Measurements from ENCODE around the gene VSX2. TPM values are rescaled to one million over a fixed set of nuclear protein-coding genes. Genes with fewer than 3 reads are reported as not detected.

VSX2 gene
- total RNA-seq (not detected in 2 replicates), polyA plus RNA-seq (not detected in 2 replicates)

DNA sequence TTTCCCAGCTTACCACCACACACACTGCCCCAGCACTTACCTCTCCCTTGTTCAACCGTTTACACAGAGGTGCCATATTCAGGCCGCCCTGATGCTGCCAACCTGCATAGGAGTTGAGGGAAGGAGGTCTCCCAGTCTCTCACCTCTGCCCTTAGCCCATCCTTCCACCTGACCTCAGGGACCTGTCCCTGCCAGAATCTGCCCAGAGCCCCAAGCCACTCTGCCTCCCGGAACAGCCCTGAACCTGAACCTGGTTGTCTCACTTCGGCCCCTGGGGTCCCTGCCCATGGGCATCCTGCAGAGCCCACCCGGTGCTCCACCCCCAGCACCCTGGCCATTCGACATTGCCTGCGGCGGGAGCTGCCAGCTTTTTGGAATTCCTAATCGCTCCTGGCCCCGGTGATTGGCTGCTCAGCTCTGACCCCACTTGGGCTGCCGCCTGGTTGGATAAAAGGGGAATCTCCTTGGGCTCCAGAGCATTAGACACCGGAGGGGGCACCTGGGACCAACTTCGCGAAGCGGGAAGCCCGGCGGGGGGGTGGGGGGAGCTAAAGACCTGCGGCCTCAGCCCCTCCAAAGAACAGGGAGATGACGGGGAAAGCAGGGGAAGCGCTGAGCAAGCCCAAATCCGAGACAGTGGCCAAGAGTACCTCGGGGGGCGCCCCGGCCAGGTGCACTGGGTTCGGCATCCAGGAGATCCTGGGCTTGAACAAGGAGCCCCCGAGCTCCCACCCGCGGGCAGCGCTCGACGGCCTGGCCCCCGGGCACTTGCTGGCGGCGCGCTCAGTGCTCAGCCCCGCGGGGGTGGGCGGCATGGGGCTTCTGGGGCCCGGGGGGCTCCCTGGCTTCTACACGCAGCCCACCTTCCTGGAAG lies at the start of gene VSX2:
Gene VSX2, plus strand, starts transcription at position 476 of the 874 bp plus-strand sequence. Its CDS starts 113 bp downstream, at position 589.
- H3K9me3 ChIP-seq (ENCODE audit: low read depth): no peaks in the 10 kb centered on the region
- no peaks in the 10 kb centered on the region for H3K36me3 ChIP-seq
- H3K4me3 ChIP-seq: no peak within 1 kb of the TSS
- DNase-seq (ENCODE audit: low read depth in 1 of 2, low spot score in 1 of 2): no peak
- H3K4me1 ChIP-seq (ENCODE audit: low read depth): peaks cover 10% of the 10 kb centered on the region
- TF ChIP-seq, protein P1, sequence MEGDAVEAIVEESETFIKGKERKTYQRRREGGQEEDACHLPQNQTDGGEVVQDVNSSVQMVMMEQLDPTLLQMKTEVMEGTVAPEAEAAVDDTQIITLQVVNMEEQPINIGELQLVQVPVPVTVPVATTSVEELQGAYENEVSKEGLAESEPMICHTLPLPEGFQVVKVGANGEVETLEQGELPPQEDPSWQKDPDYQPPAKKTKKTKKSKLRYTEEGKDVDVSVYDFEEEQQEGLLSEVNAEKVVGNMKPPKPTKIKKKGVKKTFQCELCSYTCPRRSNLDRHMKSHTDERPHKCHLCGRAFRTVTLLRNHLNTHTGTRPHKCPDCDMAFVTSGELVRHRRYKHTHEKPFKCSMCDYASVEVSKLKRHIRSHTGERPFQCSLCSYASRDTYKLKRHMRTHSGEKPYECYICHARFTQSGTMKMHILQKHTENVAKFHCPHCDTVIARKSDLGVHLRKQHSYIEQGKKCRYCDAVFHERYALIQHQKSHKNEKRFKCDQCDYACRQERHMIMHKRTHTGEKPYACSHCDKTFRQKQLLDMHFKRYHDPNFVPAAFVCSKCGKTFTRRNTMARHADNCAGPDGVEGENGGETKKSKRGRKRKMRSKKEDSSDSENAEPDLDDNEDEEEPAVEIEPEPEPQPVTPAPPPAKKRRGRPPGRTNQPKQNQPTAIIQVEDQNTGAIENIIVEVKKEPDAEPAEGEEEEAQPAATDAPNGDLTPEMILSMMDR (IDR thresholded peaks at IDR 0.05; ENCODE audit: low read depth, low read length): no peak
- no peak within 1 kb of the TSS for H3K27ac ChIP-seq
- H3K27me3 ChIP-seq: peaks cover 96% of the 10 kb centered on the region

DNA sequence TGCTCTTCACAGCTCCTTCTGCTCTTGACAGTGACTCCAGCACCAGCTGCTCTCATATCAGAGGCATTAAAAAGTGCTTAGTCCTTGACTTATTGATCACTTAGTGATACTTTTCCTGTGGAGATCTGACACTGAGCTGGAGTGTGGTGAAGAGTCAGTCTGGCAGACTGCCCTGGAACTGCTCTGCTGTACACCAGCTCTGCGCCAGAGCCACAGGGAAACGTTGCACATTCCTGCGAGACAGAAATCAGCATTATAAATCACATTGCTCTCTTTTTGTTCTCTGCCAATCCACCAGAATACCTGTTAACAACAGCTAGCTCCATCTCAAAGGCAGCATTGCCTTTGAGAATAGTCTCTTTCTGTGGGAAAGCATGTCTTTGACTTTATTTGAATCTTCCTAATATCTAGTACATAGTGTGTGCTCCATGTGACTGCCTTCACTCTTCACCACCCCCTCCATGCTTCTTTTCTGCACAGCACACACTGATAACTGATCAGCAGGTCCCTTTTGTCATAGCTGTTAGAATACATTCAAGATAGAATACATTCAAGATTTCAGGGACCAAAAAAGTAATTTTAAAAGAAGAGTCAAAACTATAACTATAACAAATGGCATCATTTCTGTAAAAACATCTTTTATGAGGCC lies 48.2 kb upstream of the VSX2 start:
- Histone ChIP-seq H3K27ac (no peak overlapping the region), H3K9me3 (ENCODE audit: low read depth) (no peaks in the 10 kb centered on the region), H3K4me3 (no peak overlapping the region), H3K4me1 (ENCODE audit: low read depth) (peaks cover 13% of the 10 kb centered on the region), H3K36me3 (no peaks in the 10 kb centered on the region), H3K27me3 (no peaks in the 10 kb centered on the region)
- DNase-seq (ENCODE audit: low read depth in 1 of 2, low spot score in 1 of 2): peak in 1 of 2 donors; percentile 1
- TF ChIP-seq, protein P1 (IDR thresholded peaks at IDR 0.05; ENCODE audit: low read depth, low read length): no peak

DNA sequence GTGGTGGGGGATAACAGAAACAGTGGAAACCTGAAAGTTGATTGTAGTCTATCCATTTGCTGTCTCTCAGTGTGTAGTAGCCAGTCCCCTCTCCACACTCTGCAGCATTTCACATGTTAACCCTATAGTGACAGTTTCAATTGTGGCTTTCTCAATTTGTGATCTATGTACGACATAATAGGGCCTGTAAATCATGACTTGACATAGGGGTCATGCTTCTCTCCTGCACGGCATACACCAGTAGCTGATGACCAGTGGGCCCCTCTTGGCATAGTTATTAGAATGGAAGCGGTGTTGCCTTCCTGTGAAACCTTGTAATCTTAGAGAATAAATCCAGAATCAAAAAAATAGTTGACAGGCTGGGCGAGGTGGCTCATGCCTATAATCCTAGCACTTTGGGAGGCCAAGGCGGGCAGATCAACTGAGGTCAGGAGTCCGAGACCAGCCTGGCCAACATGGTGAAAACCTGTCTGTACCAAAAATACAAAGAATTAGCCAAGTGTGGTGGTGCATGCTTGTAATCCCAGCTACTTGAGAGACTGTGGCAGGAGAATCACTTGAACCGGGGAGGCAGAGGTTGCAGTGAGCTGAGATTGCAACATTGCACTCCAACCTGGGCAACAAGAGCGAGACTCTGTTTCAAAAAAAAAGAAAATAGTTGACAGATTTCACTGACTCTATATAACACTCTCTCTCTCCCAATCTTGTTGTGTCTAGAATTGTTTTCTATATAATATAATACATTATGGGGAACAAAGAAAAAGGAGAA lies 44.6 kb upstream of the VSX2 start:
- no peak for DNase-seq (ENCODE audit: low read depth in 1 of 2, low spot score in 1 of 2)
- Histone ChIP-seq H3K9me3 (ENCODE audit: low read depth) (no peaks in the 10 kb centered on the region), H3K27me3 (no peaks in the 10 kb centered on the region), H3K4me1 (ENCODE audit: low read depth) (peaks cover 5% of the 10 kb centered on the region), H3K27ac (no peak overlapping the region), H3K36me3 (no peaks in the 10 kb centered on the region), H3K4me3 (no peak overlapping the region)
- TF ChIP-seq, protein P1 (IDR thresholded peaks at IDR 0.05; ENCODE audit: low read depth, low read length): no peak

DNA sequence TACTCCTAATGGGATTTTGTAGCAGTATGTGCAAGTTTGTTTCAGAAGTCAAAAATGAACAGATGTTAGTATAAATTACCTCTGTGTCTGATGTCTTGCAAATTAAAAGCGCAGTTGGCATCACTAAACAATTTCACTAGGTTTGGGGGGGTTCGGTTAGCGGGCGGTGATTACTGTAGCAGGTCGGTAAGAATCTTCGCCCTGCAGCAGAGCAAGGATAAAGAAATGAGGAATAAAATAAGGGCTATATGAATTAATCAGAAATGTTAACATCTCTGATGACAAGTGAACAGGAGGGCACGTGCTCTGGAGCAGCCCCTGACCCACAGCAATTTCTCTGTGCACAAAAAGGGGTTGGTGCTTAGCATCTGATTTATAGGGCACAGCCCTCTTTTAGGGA lies 43.6 kb upstream of the VSX2 start:
- Histone ChIP-seq H3K9me3 (ENCODE audit: low read depth) (no peaks in the 10 kb centered on the region), H3K4me1 (ENCODE audit: low read depth) (peaks cover 5% of the 10 kb centered on the region), H3K36me3 (no peaks in the 10 kb centered on the region), H3K4me3 (no peak overlapping the region), H3K27me3 (no peaks in the 10 kb centered on the region), H3K27ac (no peak overlapping the region)
- DNase-seq (ENCODE audit: low read depth in 1 of 2, low spot score in 1 of 2): no peak
- TF ChIP-seq, protein P1 (IDR thresholded peaks at IDR 0.05; ENCODE audit: low read depth, low read length): no peak

DNA sequence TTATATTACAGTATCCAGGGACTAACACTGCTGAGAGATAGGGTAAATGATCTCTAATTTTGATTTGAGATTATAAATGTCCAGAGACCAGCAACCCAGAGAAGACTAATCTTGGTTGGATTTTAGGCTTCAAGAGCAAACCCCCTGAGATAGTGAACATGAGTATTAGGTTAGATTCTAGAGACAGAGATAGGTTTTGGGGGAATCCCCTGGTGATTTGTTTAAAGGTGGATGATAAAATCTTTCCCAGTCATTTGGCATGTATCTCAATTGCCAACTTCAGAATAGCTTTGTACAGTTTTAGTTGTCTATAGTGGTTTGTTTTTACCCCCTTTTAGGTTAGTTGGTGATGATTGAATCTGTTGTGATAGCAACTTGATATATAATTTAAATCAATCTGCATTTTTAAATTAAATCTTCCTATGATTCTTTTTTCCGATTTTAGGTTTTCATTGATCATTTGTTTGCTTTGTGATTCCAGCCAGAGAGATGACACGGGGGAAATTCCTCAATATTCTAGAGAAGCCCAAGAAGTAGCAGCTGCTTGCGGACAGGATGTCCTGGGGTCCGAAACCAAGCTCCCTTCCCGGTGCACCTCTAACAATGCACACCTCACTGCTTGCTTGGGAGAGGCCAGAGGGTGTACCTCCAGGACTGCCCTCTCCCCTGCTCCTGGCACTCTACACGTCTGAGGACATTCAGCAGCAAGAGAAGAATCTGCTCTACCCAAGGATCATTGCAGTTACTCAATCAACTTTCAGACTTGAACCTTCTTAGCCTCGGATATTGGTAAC lies 40.6 kb upstream of the VSX2 start:
- H3K4me3 ChIP-seq: no peak overlapping the region
- no peaks in the 10 kb centered on the region for H3K4me1 ChIP-seq (ENCODE audit: low read depth)
- H3K27ac ChIP-seq: no peak overlapping the region
- TF ChIP-seq, protein P1 (IDR thresholded peaks at IDR 0.05; ENCODE audit: low read depth, low read length): no peak
- no peaks in the 10 kb centered on the region for H3K36me3 ChIP-seq
- DNase-seq (ENCODE audit: low read depth in 1 of 2, low spot score in 1 of 2): no peak
- no peaks in the 10 kb centered on the region for H3K9me3 ChIP-seq (ENCODE audit: low read depth)
- no peaks in the 10 kb centered on the region for H3K27me3 ChIP-seq

All from cardiac muscle cell (in vitro differentiated cells and primary cell).